ENCODE results near the gene DENND5B.
"Not testable (repeated sequence)": the region's sequence is repeated elsewhere in the genome, so short reads cannot be mapped to it uniquely, and the experiment has no call there.

- TF ChIP-seq CTCF, POLR2A, POLR2AphosphoS5 (IDR thresholded peaks at IDR 0.05): not testable (repeated sequence)
Measured at GRCh38 chr12:31569517-31569916, 21.4 kb downstream of the DENND5B start.
